ENCODE measurements around the gene TNFRSF17. TPM values are rescaled to one million over a fixed set of nuclear protein-coding genes. Genes with fewer than 3 reads are reported as not detected.
"Not testable (repeated sequence)": the region's sequence is repeated elsewhere in the genome, so short reads cannot be mapped to it uniquely, and the experiment has no call there.

TNFRSF17 gene
- total and polyA plus RNA-seq, 2 of the 8 experiments (the other 6 are each of a cell fraction or from before 2014, with no cell fraction given), result not detected

GRCh38 chr16:11941945-11942344 lies 23.1 kb upstream of the TNFRSF17 start, which contains the start of gene NPIPB2:
Gene NPIPB2 (minus strand): TSS chr16:11942045. CDS start chr16:11942045, 0 bp downstream.
- H4K91ac ChIP-seq (replicated peaks; ENCODE audit: insufficient read length, low read length); H4K5ac ChIP-seq (ENCODE audit: insufficient read length, low read depth, low read length); H3K23me2 ChIP-seq (ENCODE audit: low read depth, low read length); H3K4me3 ChIP-seq (ENCODE audit: extremely low read depth in 1 of 4, insufficient read depth in 2 of 4, low read depth in 3 of 4, low read length in 4 of 4); H2BK120ac ChIP-seq (replicated peaks; ENCODE audit: low read depth, low read length); H3K4me1 ChIP-seq (replicated peaks in 1 of 4; ENCODE audit: control insufficient read depth in 3 of 4, insufficient read depth in 4 of 4, low read length in 3 of 4); POLR2A ChIA-PET (ENCODE audit: partially characterized antibody); H3K27me3 ChIP-seq (replicated peaks in 1 of 4; ENCODE audit: control insufficient read depth in 3 of 4, extremely low read depth in 1 of 4, insufficient read depth in 3 of 4, low read length in 3 of 4); H3K56ac ChIP-seq (replicated peaks; ENCODE audit: insufficient read length, low read depth, low read length); H3K18ac ChIP-seq (ENCODE audit: extremely low read depth, low read length); H3K27ac ChIP-seq (ENCODE audit: low read depth, low read length); H3K4me2 ChIP-seq (ENCODE audit: insufficient read depth in 1 of 2, low read depth in 2 of 2, low read length in 2 of 2); H4K8ac ChIP-seq (ENCODE audit: extremely low read depth, insufficient read depth, low read length); H2BK15ac ChIP-seq (ENCODE audit: low read length); H3K79me1 ChIP-seq (ENCODE audit: low read depth, low read length); FAIRE-seq; CTCF ChIA-PET (ENCODE audit: partially characterized antibody); H4K20me1 ChIP-seq (replicated peaks in 1 of 2; ENCODE audit: control insufficient read depth in 1 of 2, insufficient read depth in 2 of 2, low read length in 2 of 2); H3K14ac ChIP-seq (ENCODE audit: insufficient read length); H2BK12ac ChIP-seq (ENCODE audit: low read depth, low read length); DNase-seq (ENCODE audit: low read depth in 1 of 2, low spot score in 2 of 2); H2AK5ac ChIP-seq (ENCODE audit: low read depth, low read length); H3K23ac ChIP-seq (ENCODE audit: insufficient read length); H3K9ac ChIP-seq (replicated peaks in 1 of 4; ENCODE audit: extremely low read depth in 1 of 4, low read depth in 3 of 4, low read length in 3 of 4); H3K79me2 ChIP-seq (ENCODE audit: control insufficient read depth in 1 of 2, insufficient read depth in 2 of 2, low read length in 2 of 2); H3K4ac ChIP-seq (replicated peaks; ENCODE audit: insufficient read length, low read depth, low read length); H2BK5ac ChIP-seq (ENCODE audit: low read depth, low read length); H3K36me3 ChIP-seq (ENCODE audit: control insufficient read depth in 2 of 4, insufficient read depth in 4 of 4, low read length in 3 of 4); H2BK20ac ChIP-seq (ENCODE audit: low read length); H2AFZ ChIP-seq (ENCODE audit: low read length); H3K9me3 ChIP-seq (ENCODE audit: insufficient read depth in 2 of 2, low read depth in 1 of 2, low read length in 1 of 2): not testable (repeated sequence)
- WGBS, 2 experiments (ENCODE audit: extremely low coverage in 1 of 2, insufficient coverage in 1 of 2, insufficient read length in 1 of 2, insufficient replicate concordance in 2 of 2, low coverage in 1 of 2, low lambda C conversion rate in 2 of 2, missing lambda C conversion rate in 1 of 2), result 95% methylated on average over 3 of the region's 4 CpGs; no CpG with 5 or more reads in 1 of the 2 experiments

All from H1 (cell line).